GM21576 (cell line): ENCODE results near the gene RIPK4.
"Not testable (repeated sequence)": the region's sequence is repeated elsewhere in the genome, so short reads cannot be mapped to it uniquely, and the experiment has no call there.

Experiments used
- ATAC-seq: cut with Tn5 transposase; IDR thresholded peaks from one replicate; pipeline ENCODE4 v1.9.1; 2021; ENCODE audit warnings: mild to moderate bottlenecking, moderate library complexity; ENCODE audit not compliant: unreplicated experiment

The RIPK4 gene

GRCh38 chr21:41796476-41797080 lies 29.7 kb upstream of the RIPK4 start:
- no peak for ATAC-seq

- ATAC-seq: no peak
Measured at GRCh38 chr21:41795726-41796125, 28.9 kb upstream of the RIPK4 start.

- ATAC-seq: no peak
Measured at GRCh38 chr21:41794600-41794999, 27.7 kb upstream of the RIPK4 start.

GRCh38 chr21:41792711-41793110 lies 25.9 kb upstream of the RIPK4 start:
- ATAC-seq: no peak

- ATAC-seq: no peak
Measured at GRCh38 chr21:41786509-41786987, 19.7 kb upstream of the RIPK4 start.

GRCh38 chr21:41785262-41785661 lies 18.4 kb upstream of the RIPK4 start:
- ATAC-seq: not testable (repeated sequence)

- no peak for ATAC-seq
Measured at GRCh38 chr21:41784456-41785102, 17.7 kb upstream of the RIPK4 start.

GRCh38 chr21:41783476-41784180 lies 16.8 kb upstream of the RIPK4 start:
- ATAC-seq: no peak

- no peak for ATAC-seq
Measured at GRCh38 chr21:41781050-41781410, 14.2 kb upstream of the RIPK4 start.

GRCh38 chr21:41780337-41781049 lies 13.6 kb upstream of the RIPK4 start:
- no peak for ATAC-seq

GRCh38 chr21:41779659-41780058 lies 12.8 kb upstream of the RIPK4 start:
- ATAC-seq: no peak

GRCh38 chr21:41778930-41779600 lies 12.2 kb upstream of the RIPK4 start:
- no peak for ATAC-seq

GRCh38 chr21:41777951-41778815 lies 11.3 kb upstream of the RIPK4 start:
- no peak for ATAC-seq

GRCh38 chr21:41776778-41777177 lies 9.9 kb upstream of the RIPK4 start:
- no peak for ATAC-seq

- no peak for ATAC-seq
Measured at GRCh38 chr21:41775149-41775472, 8.3 kb upstream of the RIPK4 start.

GRCh38 chr21:41774467-41775148 lies 7.8 kb upstream of the RIPK4 start:
- no peak for ATAC-seq

- ATAC-seq: no peak
Measured at GRCh38 chr21:41772351-41773080, 5.7 kb upstream of the RIPK4 start.

- no peak for ATAC-seq
Measured at GRCh38 chr21:41771625-41771945, 4.7 kb upstream of the RIPK4 start.
